ENCODE data around the gene RASEF.
"Not testable (repeated sequence)": the region's sequence is repeated elsewhere in the genome, so short reads cannot be mapped to it uniquely, and the experiment has no call there.

The RASEF gene

DNA sequence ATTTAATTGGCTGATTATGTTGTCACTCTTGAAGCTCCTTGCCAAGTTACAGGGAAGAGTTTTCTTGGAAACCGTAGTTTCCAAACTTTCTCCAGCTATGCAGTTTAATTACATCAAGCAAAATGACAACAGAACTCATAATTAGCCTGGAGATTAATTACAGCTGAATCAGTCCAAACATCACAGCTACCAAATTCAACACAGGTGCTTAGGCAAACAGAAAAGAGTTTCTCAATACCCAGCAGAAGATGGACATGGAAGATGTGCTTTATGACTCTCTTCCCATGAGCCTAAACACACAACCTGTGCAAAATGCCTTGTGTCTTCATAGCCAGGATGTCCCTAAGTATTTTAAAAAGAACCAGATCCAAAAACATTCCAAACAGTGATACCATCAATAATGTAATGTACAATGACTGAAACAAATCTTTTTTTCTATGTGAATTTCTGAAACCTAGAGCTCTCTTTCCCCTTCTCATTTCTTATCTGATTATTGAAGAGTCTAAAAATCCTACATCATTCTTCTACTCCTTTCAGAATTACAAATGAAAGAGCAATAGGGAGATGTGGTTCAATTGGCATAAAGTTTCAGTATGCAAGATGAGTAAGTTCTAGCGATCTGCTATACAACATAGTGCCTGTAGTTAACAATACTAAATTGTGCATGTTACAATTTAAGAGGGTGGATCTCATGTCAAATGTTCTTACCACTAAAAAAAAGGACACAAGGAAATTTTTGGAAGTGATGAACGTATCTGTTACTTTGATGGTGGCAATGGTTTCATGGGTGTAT is 124.3 kb downstream of the RASEF start:
- Histone ChIP-seq H3K36me3 (ENCODE audit: control insufficient read depth in 2 of 2, insufficient read depth in 2 of 2, low read length in 2 of 2) (no peaks in the 10 kb centered on the region), H3K27me3 (ENCODE audit: control insufficient read depth in 1 of 2, insufficient read depth in 2 of 2, low read length in 2 of 2) (no peaks in the 10 kb centered on the region), H3K4me1 (ENCODE audit: control insufficient read depth, insufficient read depth, low read length) (no peaks in the 10 kb centered on the region), H3K9me3 (ENCODE audit: control insufficient read depth in 2 of 2, low read length in 2 of 2) (no peaks in the 10 kb centered on the region), H3K4me3 (ENCODE audit: low read length in 2 of 2) (no peak overlapping the region), H3K9ac (ENCODE audit: low read length in 2 of 2) (no peak overlapping the region), H3K27ac (ENCODE audit: low read length) (no peak overlapping the region)

- not testable (repeated sequence) for H3K4me1 ChIP-seq (ENCODE audit: control insufficient read depth, insufficient read depth, low read length); H3K9me3 ChIP-seq (ENCODE audit: control insufficient read depth in 2 of 2, low read length in 2 of 2); H3K9ac ChIP-seq (ENCODE audit: low read length in 2 of 2); H3K4me3 ChIP-seq (ENCODE audit: low read length in 2 of 2); H3K27me3 ChIP-seq (ENCODE audit: control insufficient read depth in 1 of 2, insufficient read depth in 2 of 2, low read length in 2 of 2); H3K27ac ChIP-seq (ENCODE audit: low read length); H3K36me3 ChIP-seq (ENCODE audit: control insufficient read depth in 2 of 2, insufficient read depth in 2 of 2, low read length in 2 of 2)
These were observed 126.4 kb downstream of the RASEF start for GRCh38 chr9:82936561-82936960.

- Histone ChIP-seq H3K36me3 (ENCODE audit: control insufficient read depth in 2 of 2, insufficient read depth in 2 of 2, low read length in 2 of 2) (no peaks in the 10 kb centered on the region), H3K4me1 (ENCODE audit: control insufficient read depth, insufficient read depth, low read length) (no peaks in the 10 kb centered on the region), H3K4me3 (ENCODE audit: low read length in 2 of 2) (no peak overlapping the region), H3K27me3 (ENCODE audit: control insufficient read depth in 1 of 2, insufficient read depth in 2 of 2, low read length in 2 of 2) (no peaks in the 10 kb centered on the region), H3K9ac (ENCODE audit: low read length in 2 of 2) (no peak overlapping the region), H3K27ac (ENCODE audit: low read length) (no peak overlapping the region), H3K9me3 (ENCODE audit: control insufficient read depth in 2 of 2, low read length in 2 of 2) (no peaks in the 10 kb centered on the region)
These were observed 128.0 kb downstream of the RASEF start for GRCh38 chr9:82934949-82935348.

- H3K9ac ChIP-seq (ENCODE audit: low read length in 2 of 2); H3K9me3 ChIP-seq (ENCODE audit: control insufficient read depth in 2 of 2, low read length in 2 of 2); H3K27me3 ChIP-seq (ENCODE audit: control insufficient read depth in 1 of 2, insufficient read depth in 2 of 2, low read length in 2 of 2): not testable (repeated sequence)
These were observed 128.9 kb downstream of the RASEF start for GRCh38 chr9:82934025-82934424.

DNA sequence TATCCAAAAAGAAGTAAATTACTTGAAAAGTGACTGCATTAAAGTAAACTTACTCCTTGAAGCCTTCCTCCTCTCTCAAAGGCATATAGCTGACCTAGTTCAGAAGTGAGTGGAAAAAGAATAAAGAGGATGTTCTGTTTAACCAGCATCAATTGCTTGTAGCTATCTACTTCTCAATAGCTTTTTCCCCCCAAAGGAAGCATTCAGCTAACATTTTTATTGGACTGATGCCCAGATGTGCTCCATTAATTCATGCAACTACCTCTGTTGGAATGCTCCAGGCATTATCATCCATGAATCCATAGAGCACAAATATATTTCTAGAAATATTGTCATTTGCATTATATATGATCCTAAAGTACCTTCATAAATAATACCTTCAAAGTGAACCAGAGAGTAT is 132.8 kb downstream of the RASEF start:
- Histone ChIP-seq H3K4me1 (ENCODE audit: control insufficient read depth, insufficient read depth, low read length) (no peaks in the 10 kb centered on the region), H3K9me3 (ENCODE audit: control insufficient read depth in 2 of 2, low read length in 2 of 2) (no peaks in the 10 kb centered on the region), H3K36me3 (ENCODE audit: control insufficient read depth in 2 of 2, insufficient read depth in 2 of 2, low read length in 2 of 2) (no peaks in the 10 kb centered on the region), H3K9ac (ENCODE audit: low read length in 2 of 2) (no peak overlapping the region), H3K27me3 (ENCODE audit: control insufficient read depth in 1 of 2, insufficient read depth in 2 of 2, low read length in 2 of 2) (no peaks in the 10 kb centered on the region), H3K4me3 (ENCODE audit: low read length in 2 of 2) (no peak overlapping the region), H3K27ac (ENCODE audit: low read length) (no peak overlapping the region)

More at GRCh38 chr9:82934025-82934424, 128.9 kb downstream of the RASEF start:
- H3K27ac ChIP-seq (ENCODE audit: low read length); H3K4me1 ChIP-seq (ENCODE audit: control insufficient read depth, insufficient read depth, low read length); H3K36me3 ChIP-seq (ENCODE audit: control insufficient read depth in 2 of 2, insufficient read depth in 2 of 2, low read length in 2 of 2); H3K4me3 ChIP-seq (ENCODE audit: low read length in 2 of 2): not testable (repeated sequence)

All from stomach smooth muscle (tissue), 2 donors.